NCI-H1048 (cell line): ENCODE data around the gene XPO4.
A peak's percentile ranks its signal among the peaks of the same experiment; 100 is the strongest.
"Not testable (repeated sequence)": the region's sequence is repeated elsewhere in the genome, so short reads cannot be mapped to it uniquely, and the experiment has no call there.

Source experiments
- DNase-seq: peaks from one replicate; lab custom pipeline; 2025; lab: John Stamatoyannopoulos, UW

XPO4 gene

GRCh38 chr13:20890540-20890939 is 12.0 kb downstream of the XPO4 start:
- DNase-seq: not testable (repeated sequence)

GRCh38 chr13:20882206-20882605 is 20.3 kb downstream of the XPO4 start:
- no peak for DNase-seq

GRCh38 chr13:20877902-20878301 is 24.6 kb downstream of the XPO4 start:
- DNase-seq: no peak

- DNase-seq: not testable (repeated sequence)
These were observed 25.7 kb downstream of the XPO4 start for GRCh38 chr13:20876802-20877201.

GRCh38 chr13:20874439-20874838 is 28.1 kb downstream of the XPO4 start:
- not testable (repeated sequence) for DNase-seq

GRCh38 chr13:20873348-20873747 is 29.2 kb downstream of the XPO4 start:
- no peak for DNase-seq

GRCh38 chr13:20870829-20871228 is 31.7 kb downstream of the XPO4 start:
- no peak for DNase-seq

GRCh38 chr13:20869540-20869939 is 33.0 kb downstream of the XPO4 start:
- DNase-seq: no peak

GRCh38 chr13:20867408-20867807 is 35.1 kb downstream of the XPO4 start:
- no peak for DNase-seq

GRCh38 chr13:20861666-20862065 is 40.9 kb downstream of the XPO4 start:
- DNase-seq: not testable (repeated sequence)

GRCh38 chr13:20860844-20861243 is 41.7 kb downstream of the XPO4 start:
- no peak for DNase-seq

- no peak for DNase-seq
These were observed 45.9 kb downstream of the XPO4 start for GRCh38 chr13:20856650-20857049.

GRCh38 chr13:20851844-20852402 is 50.6 kb downstream of the XPO4 start:
- no peak for DNase-seq

GRCh38 chr13:20848944-20849343 is 53.6 kb downstream of the XPO4 start:
- DNase-seq: no peak

GRCh38 chr13:20848203-20848602 is 54.3 kb downstream of the XPO4 start:
- no peak for DNase-seq

- DNase-seq: no peak
These were observed 55.2 kb downstream of the XPO4 start for GRCh38 chr13:20847296-20847695.

GRCh38 chr13:20843166-20843565 is 59.4 kb downstream of the XPO4 start:
- DNase-seq: no peak

GRCh38 chr13:20840568-20840967 is 62.0 kb downstream of the XPO4 start:
- no peak for DNase-seq

- DNase-seq: no peak
These were observed 68.5 kb downstream of the XPO4 start for GRCh38 chr13:20833900-20834679.

- no peak for DNase-seq
These were observed 69.7 kb downstream of the XPO4 start for GRCh38 chr13:20832861-20833260.

GRCh38 chr13:20831933-20832332 is 70.6 kb downstream of the XPO4 start:
- DNase-seq: no peak

GRCh38 chr13:20831254-20831653 is 71.3 kb downstream of the XPO4 start:
- no peak for DNase-seq

- peak; percentile 20 for DNase-seq
These were observed 73.8 kb downstream of the XPO4 start for GRCh38 chr13:20828539-20829364.
